Vagina (tissue), 2 donors: ENCODE data around the gene PRPF6.

Experiments used
- POLR2A ChIP-seq, 2 donors: fragments of 450-650 bp; IDR thresholded peaks; one replicate each; pipeline ENCODE4 v1.6.1; 2017; ENCODE audit warnings: antibody characterized with exemption in 2 of 2, mild to moderate bottlenecking in 2 of 2, moderate library complexity in 2 of 2
- POLR2AphosphoS5 ChIP-seq, 2 donors: sonication (generic); formaldehyde crosslinking; IDR thresholded peaks; one replicate each; pipeline ENCODE4 v1.9.0; 2017; ENCODE audit warnings: antibody characterized with exemption in 2 of 2, mild to moderate bottlenecking in 2 of 2, low read depth in 1 of 2; ENCODE audit not compliant: insufficient read depth in 1 of 2
- TF ChIP-seq, protein P1 (sequence below), 3 experiments: fragments of 450-650 bp in 2 of 3; fragments of 200-600 bp in 1 of 3; sonication (generic) in 1 of 3; IDR thresholded peaks; one replicate each; pipeline ENCODE4 v1.5.1; 2017 to 2019; ENCODE audit warnings: antibody characterized with exemption in 3 of 3, mild to moderate bottlenecking in 2 of 3, moderate library complexity in 2 of 3

DNA sequence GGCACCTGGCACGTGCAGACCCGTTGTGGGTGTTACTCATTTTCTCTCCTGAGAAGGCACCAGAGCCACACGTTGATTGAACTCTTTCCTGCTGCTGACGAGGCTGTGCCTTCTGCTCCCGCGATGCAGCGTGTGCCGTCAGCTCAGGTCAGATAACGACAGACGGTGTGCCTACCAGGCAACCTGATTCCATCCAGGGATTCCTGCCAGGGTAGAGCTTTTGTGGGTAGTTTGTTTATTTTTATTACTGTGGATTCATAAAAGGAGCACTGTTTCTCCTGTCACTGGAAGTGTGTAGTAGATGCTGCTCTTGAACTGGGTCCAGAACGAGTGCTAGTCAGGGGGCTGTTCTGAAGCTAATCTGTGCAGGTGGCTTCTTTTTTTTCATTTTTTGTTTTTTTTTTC lies 20.7 kb downstream of the PRPF6 start:
- no peak for TF ChIP-seq POLR2A (IDR thresholded peaks at IDR 0.05)
- TF ChIP-seq, protein P1, sequence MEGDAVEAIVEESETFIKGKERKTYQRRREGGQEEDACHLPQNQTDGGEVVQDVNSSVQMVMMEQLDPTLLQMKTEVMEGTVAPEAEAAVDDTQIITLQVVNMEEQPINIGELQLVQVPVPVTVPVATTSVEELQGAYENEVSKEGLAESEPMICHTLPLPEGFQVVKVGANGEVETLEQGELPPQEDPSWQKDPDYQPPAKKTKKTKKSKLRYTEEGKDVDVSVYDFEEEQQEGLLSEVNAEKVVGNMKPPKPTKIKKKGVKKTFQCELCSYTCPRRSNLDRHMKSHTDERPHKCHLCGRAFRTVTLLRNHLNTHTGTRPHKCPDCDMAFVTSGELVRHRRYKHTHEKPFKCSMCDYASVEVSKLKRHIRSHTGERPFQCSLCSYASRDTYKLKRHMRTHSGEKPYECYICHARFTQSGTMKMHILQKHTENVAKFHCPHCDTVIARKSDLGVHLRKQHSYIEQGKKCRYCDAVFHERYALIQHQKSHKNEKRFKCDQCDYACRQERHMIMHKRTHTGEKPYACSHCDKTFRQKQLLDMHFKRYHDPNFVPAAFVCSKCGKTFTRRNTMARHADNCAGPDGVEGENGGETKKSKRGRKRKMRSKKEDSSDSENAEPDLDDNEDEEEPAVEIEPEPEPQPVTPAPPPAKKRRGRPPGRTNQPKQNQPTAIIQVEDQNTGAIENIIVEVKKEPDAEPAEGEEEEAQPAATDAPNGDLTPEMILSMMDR (IDR thresholded peaks at IDR 0.05), result no peak
- TF ChIP-seq POLR2AphosphoS5 (IDR thresholded peaks at IDR 0.05; ENCODE audit: insufficient read depth in 1 of 2, low read depth in 1 of 2), result no peak
